HG03159 (cell line): Measurements from ENCODE around the gene S100A7A.

ENCODE experiments used
- ATAC-seq: cut with Tn5 transposase; IDR thresholded peaks from one replicate; pipeline ENCODE4 v1.9.1; 2021; ENCODE audit warnings: mild to moderate bottlenecking, moderate library complexity; ENCODE audit not compliant: unreplicated experiment

S100A7A gene

GRCh38 chr1:153420306-153420705 lies 4.0 kb downstream of the S100A7A start:
- no peak for ATAC-seq

- ATAC-seq, result no peak
Observed at GRCh38 chr1:153422450-153423068, 6.2 kb downstream of the S100A7A start.

GRCh38 chr1:153426809-153427208 lies 10.5 kb downstream of the S100A7A start:
- ATAC-seq, result no peak

GRCh38 chr1:153428073-153428638 lies 11.8 kb downstream of the S100A7A start:
- no peak for ATAC-seq

GRCh38 chr1:153428791-153429190 lies 12.5 kb downstream of the S100A7A start:
- ATAC-seq, result no peak

- no peak for ATAC-seq
Observed at GRCh38 chr1:153429266-153430165, 13.2 kb downstream of the S100A7A start.

GRCh38 chr1:153430166-153430553 lies 13.8 kb downstream of the S100A7A start:
- ATAC-seq, result no peak

GRCh38 chr1:153430561-153430960 lies 14.2 kb downstream of the S100A7A start:
- no peak for ATAC-seq

GRCh38 chr1:153431002-153431401 lies 14.7 kb downstream of the S100A7A start:
- no peak for ATAC-seq

- no peak for ATAC-seq
Observed at GRCh38 chr1:153431427-153431826, 15.1 kb downstream of the S100A7A start.

GRCh38 chr1:153431928-153432327 lies 15.6 kb downstream of the S100A7A start:
- no peak for ATAC-seq

GRCh38 chr1:153432874-153433681 lies 16.8 kb downstream of the S100A7A start:
- ATAC-seq, result no peak

GRCh38 chr1:153434746-153435455 lies 18.6 kb downstream of the S100A7A start:
- no peak for ATAC-seq

GRCh38 chr1:153437236-153437635 lies 20.9 kb downstream of the S100A7A start:
- ATAC-seq, result no peak

- no peak for ATAC-seq
Observed at GRCh38 chr1:153438599-153438998, 22.3 kb downstream of the S100A7A start.

GRCh38 chr1:153439273-153439672 lies 23.0 kb downstream of the S100A7A start:
- no peak for ATAC-seq

- ATAC-seq, result no peak
Observed at GRCh38 chr1:153441238-153441755, 25.0 kb downstream of the S100A7A start.

GRCh38 chr1:153443486-153443885 lies 27.2 kb downstream of the S100A7A start:
- no peak for ATAC-seq

GRCh38 chr1:153444078-153444477 lies 27.8 kb downstream of the S100A7A start:
- no peak for ATAC-seq

GRCh38 chr1:153447498-153448170 lies 31.3 kb downstream of the S100A7A start:
- ATAC-seq, result no peak
